ENCODE measurements around the gene RPSA.
"Not testable (repeated sequence)": the region's sequence is repeated elsewhere in the genome, so short reads cannot be mapped to it uniquely, and the experiment has no call there.

The RPSA gene

DNA sequence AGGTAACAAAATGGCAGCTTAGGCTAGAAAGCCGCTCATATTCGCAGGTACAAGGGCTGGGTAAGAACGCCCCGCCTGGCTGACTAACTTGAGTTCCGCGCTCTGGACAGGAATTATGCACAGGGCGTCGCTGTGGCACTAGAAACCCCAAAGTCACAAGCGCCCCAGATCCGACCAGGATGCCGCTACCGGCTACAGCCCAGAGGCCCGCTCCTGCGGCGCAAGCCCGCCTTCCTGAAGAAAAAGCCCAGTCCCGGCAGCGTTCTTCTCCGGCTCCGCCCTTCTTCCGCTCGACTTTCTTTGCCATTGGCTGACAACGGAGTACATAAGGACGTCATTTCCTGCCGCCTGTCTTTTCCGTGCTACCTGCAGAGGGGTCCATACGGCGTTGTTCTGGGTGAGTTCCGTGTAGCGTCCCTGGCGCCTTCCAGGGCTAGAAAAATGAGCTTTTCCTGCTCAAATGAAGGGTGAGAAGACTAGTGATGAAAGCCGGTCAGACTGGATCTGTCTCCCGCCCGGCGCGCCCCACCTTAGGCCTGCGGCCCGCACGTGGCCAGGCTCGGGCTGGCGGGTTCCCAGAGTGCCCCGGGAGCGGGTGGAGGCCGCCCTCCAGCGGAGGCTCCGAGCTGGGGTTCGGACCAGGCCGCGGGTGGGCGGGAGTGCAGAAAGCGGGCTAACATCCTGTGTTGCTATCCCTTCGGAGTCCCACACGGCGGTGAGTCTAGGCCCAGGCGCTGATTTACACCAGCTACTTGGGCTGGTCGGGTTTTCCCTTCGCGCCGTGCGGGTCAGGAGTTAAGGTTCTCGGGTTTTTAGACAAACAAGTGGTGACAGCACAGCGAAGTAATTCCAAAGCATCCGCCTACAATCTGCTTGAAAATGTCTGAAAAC is at the start of gene RPSA:
RPSA (plus strand) TSS at position 353 of the 891 bp plus-strand sequence. CDS start 934 bp downstream, outside the sequence.
- DNase-seq = peak; percentile 90

DNA sequence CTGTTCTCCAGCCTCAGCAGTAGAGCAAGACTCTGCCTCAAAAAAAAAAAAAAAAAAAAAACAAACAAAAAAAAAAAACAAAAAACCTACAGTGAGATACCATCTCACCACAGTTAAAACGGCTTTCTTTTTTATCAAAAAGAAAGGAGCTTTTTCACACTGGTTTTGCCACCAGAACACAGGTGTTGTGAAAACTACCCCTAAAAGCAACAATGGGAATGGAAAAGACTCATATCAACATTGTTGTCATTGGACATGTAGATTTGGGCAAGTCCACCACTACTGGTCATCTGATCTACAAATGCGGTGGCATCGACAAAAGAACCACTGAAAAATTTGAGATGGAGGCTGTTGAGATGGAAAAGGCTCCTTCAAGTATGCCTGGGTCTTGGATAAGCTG is 48.2 kb upstream of the RPSA start:
- no peak for DNase-seq

- peak; percentile 21 for DNase-seq
Observed at GRCh38 chr3:39361252-39361927, 45.1 kb upstream of the RPSA start.

- DNase-seq = no peak
Observed at GRCh38 chr3:39362192-39362591, 44.3 kb upstream of the RPSA start.

GRCh38 chr3:39362812-39363211 is 43.7 kb upstream of the RPSA start:
- no peak for DNase-seq

GRCh38 chr3:39370450-39370849 is 36.1 kb upstream of the RPSA start:
- DNase-seq = not testable (repeated sequence)

DNA sequence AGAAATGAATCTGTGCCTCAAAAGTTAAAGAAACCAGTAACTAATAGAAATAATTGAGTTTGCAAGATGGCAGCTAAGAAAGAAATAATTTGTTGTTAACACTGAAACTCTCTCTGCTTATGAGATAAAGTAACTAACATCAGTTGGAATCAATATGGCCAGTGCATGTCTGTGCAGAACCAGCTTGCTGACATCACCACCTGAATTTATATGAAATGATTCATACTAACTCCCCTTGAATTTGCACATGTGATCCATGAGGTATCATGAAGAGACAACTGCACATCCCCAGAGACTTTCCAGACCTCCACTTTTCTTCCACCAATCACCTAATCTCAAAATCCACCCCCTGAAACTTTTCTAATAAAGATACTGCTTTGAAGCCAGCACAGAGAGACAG is 33.7 kb upstream of the RPSA start:
- no peak for DNase-seq

GRCh38 chr3:39376959-39377634 is 29.4 kb upstream of the RPSA start:
- DNase-seq = no peak

DNA sequence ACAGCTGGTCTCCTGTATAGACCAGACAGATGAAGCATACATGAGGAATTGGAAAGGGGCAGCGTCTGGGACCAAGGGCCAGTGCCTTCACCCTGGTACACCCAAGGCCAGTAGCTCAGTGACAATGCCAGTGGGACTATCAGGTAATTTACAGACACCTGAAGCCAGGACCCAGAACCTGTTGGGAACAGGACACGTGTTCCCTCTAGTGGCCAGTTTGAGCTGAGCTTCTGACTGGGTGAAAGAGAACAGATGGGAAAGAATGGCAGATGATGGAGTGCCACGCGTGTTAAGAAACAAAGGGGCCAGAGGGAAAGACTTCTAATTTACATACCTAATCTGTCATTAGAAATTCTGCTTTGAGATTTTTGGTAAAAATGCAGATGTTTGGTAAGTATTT is 28.4 kb upstream of the RPSA start:
- no peak for DNase-seq

DNA sequence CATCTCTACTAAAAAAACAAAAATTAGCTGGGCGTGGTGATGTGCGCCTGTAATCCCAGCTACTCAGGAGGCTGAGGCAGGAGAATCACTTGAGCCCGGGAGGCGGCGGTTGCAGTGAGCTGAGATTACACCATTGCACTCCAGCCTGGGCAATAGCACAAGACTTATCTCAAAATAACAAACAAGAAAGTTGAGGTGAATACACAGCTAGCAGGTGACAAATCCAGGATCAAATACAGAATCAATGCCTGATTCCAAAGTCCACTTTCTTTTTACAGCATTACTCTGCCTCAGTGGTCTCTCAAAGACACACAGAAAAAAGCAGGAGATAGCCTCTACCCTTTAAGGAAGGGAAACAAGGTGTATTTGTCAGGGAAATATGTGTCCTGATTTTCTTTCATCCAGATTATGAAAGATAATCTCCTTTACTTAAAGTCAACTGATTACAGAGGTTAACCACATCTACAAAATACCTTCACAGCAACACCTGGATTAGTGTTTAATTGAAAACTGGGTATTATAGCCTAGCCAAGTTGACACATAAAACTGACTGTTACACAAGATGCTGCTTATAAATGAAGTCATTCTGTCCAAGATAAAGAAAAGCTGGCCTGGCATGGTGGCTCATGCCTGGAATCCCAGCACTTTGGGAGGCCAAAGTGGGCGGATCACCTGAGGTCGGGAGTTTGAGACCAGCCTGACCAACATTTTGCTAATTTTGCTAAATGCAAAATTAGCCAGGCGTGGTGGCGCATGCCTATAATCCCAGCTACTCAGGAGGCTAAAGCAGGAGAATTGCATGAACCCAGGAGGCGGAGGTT is 27.4 kb upstream of the RPSA start:
- no peak for DNase-seq

DNA sequence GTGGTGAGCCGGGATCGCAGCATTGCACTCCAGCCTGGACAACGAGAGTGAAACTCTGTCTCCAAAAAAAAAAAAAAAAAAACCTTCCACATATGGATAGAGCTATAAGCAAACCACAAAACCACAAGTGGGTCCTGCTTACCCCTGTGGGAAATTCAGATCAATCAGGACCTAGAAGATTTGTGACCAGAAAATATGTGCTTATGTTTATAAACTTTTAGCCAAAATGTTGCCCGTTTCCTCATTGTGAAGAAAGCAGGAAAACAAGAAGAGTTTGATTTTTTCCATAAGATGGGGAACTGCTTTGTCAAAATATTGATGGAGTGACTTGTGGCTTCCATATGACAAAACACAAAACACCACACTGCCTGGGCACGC is 26.8 kb upstream of the RPSA start:
- no peak for DNase-seq

DNA sequence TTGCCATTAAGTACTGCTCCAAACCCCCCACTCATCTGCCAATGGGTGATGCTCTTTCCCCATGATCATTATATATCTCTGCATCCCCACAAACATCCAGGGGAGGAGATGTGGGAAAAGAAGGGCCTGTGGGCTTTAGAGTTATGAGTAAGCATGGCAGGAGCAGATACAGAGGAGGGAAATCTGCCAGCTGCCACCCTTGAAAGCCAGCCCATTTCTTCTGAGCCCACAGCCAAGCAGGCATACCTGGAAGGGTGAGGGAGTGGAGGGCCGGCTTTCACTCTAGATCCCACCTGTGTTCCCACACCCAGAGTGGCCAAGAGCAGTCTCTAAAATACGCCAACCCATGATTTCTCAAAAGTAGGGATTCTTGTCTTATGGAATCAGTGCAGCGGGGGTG is 25.1 kb upstream of the RPSA start:
- no peak for DNase-seq

DNA sequence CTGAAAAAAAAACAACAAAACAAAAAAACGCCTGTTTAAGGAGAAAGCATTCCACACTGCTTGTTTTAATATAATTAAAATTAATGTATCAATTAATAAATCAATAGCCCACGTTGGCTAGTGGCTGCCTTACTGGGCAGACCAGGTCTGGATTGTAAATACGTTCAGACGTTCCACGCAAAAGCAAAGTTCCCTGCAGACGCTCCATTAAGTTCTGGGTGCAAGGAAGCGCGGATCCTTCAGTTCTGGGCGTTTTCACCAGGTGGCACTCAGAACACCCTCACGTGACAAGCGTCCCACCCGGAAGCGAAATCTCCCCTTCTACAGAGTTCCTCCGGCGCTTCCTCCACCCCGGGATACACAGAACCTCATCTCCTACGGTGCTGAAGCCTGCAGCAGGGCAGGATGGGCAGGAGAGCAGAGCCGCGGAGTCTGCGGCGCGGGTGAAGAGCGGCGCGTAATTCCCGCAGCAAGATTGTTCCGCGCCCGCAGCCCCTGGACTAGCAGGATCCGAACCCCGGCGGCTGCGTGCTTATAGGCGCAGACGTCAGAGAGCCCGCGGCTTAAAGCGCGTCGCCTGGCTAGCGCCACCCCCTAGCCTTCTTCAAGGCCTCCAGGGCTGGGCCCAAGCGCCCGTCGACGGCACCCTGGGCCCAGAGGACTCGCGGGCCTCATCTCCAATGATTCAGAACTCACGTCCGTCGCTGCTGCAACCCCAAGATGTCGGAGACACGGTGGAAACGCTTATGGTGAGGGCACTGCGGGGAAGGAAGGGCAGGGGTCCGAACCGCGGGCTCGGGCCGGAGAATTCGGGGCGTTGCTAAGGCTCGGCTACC is 23.3 kb upstream of the RPSA start, which contains the start of gene SLC25A38:
SLC25A38 (plus strand) TSS at position 326 of the 836 bp plus-strand sequence; CDS start at position 681, 355 bp downstream.
- no peak for DNase-seq

- DNase-seq = no peak
Observed at GRCh38 chr3:39383881-39384664, 22.4 kb upstream of the RPSA start.

- DNase-seq = no peak
Observed at GRCh38 chr3:39384665-39385000, 21.9 kb upstream of the RPSA start.

DNA sequence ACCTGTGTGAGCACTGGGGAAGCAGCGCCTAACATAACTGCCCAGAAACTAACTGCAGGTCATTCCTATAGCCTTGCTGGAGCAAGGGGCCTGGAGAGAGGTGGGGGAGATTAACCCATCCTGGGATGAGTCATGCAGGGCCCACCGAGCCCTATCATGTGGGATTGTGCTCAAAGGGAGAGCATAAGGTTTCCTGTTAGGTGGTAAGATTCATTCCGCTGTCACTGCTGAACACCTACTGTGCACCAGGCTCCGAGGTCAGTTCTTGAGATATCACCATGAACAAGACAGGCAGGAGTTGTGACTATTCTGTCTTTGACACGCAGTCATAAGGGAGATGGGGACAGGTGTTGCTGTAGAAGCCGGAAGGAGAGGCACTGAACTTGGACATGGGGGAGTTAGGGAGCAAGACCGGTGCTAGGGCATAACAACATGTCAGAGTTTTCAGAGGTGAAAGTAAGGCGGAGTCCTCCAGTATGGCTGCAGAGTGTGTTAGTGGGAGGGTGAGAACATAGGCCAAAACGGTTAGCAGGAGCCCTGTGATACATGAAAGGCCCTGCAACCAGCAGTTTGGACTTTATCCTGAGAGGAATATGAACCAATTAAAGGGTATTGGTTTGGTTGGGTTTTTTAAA is 20.9 kb upstream of the RPSA start:
- DNase-seq = no peak

DNA sequence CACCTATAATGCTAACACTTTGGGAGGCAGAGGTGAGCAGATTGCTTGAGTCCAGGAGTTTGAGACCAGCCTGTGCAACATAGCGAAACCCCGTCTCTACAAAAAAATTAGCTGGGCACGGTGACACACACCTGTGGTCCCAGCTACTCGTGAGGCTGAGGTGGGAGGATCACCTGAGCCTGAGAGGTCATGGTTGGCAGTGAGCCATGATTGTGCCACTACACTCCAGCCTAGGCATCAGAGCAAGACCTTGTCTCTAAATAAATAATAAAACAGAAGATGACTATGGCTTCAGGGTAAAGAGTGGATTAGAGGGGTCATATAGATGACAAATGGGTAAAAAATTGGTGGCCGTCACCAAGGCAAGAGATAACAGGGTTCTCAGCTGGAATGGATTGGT is 20.2 kb upstream of the RPSA start:
- no peak for DNase-seq

- no peak for DNase-seq
Observed at GRCh38 chr3:39387411-39387975, 19.0 kb upstream of the RPSA start.

GRCh38 chr3:39388153-39388552 is 18.4 kb upstream of the RPSA start:
- no peak for DNase-seq

GRCh38 chr3:39388741-39389248 is 17.7 kb upstream of the RPSA start:
- DNase-seq = no peak

Data from NK-92 treated with Interleukin-12 subunit alpha and Interleukin-12 subunit beta, amount 100 ng/mL, for 24 hours (cell line).